RKO (cell line): Measurements from ENCODE around the gene INPP5F.

Experiments used
- DNase-seq: peaks from one replicate; pipeline ENCODE4 v3.0.0-alpha.2; 2016; ENCODE audit warnings: low spot score

INPP5F gene

GRCh38 chr10:119817991-119818888, 92.4 kb downstream of the INPP5F start:
- DNase-seq, result no peak

- DNase-seq, result no peak
These were observed 93.0 kb downstream of the INPP5F start for GRCh38 chr10:119818889-119819270.

- DNase-seq, result no peak
These were observed 95.3 kb downstream of the INPP5F start for GRCh38 chr10:119821182-119821581.

- no peak for DNase-seq
These were observed 98.4 kb downstream of the INPP5F start for GRCh38 chr10:119824299-119824698.

- peak; percentile 36 for DNase-seq
These were observed 100.9 kb downstream of the INPP5F start for GRCh38 chr10:119826771-119827170.

- no peak for DNase-seq
These were observed 101.6 kb downstream of the INPP5F start for GRCh38 chr10:119827430-119827829.

- DNase-seq, result no peak
These were observed 103.6 kb downstream of the INPP5F start for GRCh38 chr10:119829429-119829828.

GRCh38 chr10:119830851-119831250, 105.0 kb downstream of the INPP5F start:
- DNase-seq, result no peak

GRCh38 chr10:119831656-119832055, 105.8 kb downstream of the INPP5F start:
- no peak for DNase-seq

GRCh38 chr10:119832951-119833350, 107.1 kb downstream of the INPP5F start:
- DNase-seq, result no peak

GRCh38 chr10:119834188-119834587, 108.3 kb downstream of the INPP5F start:
- peak; percentile 16 for DNase-seq

GRCh38 chr10:119845656-119846055, 119.8 kb downstream of the INPP5F start:
- no peak for DNase-seq

GRCh38 chr10:119849031-119849789, 123.4 kb downstream of the INPP5F start:
- no peak for DNase-seq

GRCh38 chr10:119849944-119850343, 124.1 kb downstream of the INPP5F start:
- DNase-seq, result no peak

- no peak for DNase-seq
These were observed 126.4 kb downstream of the INPP5F start for GRCh38 chr10:119852277-119852676.

- no peak for DNase-seq
These were observed 127.0 kb downstream of the INPP5F start for GRCh38 chr10:119852822-119853221.

GRCh38 chr10:119853574-119853973, 127.7 kb downstream of the INPP5F start:
- DNase-seq, result no peak

- no peak for DNase-seq
These were observed 132.2 kb downstream of the INPP5F start for GRCh38 chr10:119858063-119858462.

- DNase-seq, result peak; percentile 69
These were observed 133.8 kb downstream of the INPP5F start for GRCh38 chr10:119859420-119860258.

GRCh38 chr10:119860866-119861607, 135.2 kb downstream of the INPP5F start:
- DNase-seq, result no peak

GRCh38 chr10:119862524-119862923, 136.7 kb downstream of the INPP5F start:
- DNase-seq, result no peak
